Embryonic facial prominence (tissue), 1 donor: ENCODE data around the gene SCFD2.
"Not testable (repeated sequence)": the region's sequence is repeated elsewhere in the genome, so short reads cannot be mapped to it uniquely, and the experiment has no call there.

Experiments used
- DNase-seq: peaks from one replicate; pipeline ENCODE4 v3.0.0-alpha.2; 2016; ENCODE audit errors: extremely low spot score

The SCFD2 gene

DNA sequence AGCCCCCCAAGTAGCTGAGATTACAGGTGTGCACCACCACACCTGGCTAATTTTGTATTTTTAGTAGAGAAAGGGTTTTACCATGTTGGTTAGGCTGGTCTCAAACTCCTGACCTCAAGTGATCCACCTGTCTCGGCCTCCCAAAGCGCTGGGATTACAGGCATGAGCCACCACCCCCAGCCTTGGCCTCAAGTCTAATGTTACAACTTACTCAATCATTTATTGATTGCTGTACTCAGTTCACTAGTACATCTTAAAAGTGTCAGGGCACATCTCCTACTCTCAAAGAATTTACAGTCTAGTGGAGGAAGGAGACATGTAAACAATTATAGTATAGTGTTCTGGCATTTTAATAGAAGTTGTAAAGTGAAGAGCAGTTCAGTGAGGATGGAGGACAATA lies 19.5 kb downstream of the SCFD2 start:
- DNase-seq = not testable (repeated sequence)

DNA sequence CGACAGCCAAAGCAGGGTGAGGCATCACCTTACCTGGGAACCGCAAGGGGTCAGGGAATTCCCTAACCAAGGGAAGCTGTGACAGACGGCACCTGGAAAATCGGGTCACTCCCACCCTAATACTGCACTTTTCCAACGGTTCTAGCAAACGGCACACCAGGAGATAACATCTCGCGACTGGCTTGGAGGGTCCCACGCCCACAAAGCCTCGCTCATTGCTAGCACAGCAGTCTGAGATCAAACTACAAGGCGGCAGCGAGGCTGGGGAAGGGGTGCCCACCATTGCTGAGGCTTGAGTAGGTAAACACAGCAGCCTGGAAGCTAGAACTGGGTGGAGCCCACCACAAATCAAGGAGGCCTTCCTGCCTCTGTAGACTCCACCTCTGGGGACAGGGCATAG lies 25.7 kb downstream of the SCFD2 start:
- DNase-seq = not testable (repeated sequence)

DNA sequence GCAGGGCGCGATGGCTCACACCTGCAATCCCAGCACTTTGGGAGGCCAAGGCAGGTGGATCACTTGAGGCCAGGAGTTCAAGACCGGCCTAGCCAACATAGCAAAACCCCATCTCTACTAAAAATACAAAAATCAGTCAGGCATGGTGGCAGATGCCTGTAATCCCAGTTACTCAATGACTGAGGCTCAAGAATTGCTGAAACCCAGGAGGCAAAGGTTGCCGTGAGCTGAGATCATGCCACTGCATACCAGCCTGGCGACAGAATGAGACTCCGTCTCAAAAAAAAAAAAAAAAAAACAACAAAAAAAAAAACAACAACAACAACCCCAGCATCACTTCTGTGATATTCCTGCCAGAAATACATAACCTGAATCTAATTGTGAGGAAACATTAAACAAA lies 30.9 kb downstream of the SCFD2 start:
- DNase-seq = not testable (repeated sequence)

DNA sequence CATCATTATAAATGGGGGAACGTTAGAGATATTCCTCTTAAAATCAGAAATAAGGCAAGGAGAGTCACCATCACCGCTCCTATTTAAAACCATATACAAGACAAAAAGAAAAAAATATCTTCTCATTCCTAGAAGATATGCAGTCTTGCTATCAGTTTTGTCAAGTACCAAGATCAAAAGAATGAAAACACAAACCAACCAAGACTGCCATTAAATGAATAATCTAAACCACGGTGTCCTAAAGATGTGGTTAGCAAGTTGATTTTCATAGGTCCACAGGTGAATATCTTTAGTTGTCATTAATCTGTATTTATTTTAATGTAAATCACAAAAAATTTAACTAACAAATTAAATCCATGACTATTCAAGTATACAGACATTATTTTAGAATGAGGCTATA lies 39.3 kb downstream of the SCFD2 start:
- DNase-seq = no peak

DNA sequence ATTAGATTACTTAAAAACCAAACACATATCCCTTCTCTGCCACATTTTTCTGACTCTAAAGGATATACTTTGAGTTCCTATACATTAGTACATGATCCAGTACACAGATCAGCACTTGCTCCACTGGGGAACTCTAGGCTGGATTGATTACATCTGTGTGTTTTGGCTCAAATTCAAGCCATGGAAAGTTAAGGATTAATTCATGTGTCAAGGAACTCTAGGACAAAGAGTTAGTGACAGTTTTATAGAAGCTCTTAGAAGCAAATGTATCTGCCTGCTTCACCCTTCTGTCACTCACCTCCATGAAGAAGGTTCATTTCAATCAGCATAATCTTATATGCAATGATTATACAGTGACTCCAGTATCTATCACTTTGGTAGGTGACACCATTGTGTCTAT lies 43.2 kb downstream of the SCFD2 start:
- DNase-seq = no peak

DNA sequence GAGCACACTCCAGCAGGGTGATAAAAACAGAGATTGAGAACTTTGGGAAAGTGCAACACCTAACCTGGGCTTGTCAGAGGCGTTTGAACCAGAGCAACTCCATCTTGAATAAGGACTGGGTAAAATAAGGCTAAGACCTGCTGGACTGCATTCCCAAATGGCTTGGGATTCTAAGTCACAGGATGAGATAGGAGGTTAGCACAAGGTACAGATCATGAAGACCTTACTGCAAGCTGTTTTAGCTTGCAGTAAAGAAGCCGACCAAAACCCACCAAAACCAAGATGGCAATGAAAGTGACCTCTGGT lies 43.9 kb downstream of the SCFD2 start:
- DNase-seq = no peak

DNA sequence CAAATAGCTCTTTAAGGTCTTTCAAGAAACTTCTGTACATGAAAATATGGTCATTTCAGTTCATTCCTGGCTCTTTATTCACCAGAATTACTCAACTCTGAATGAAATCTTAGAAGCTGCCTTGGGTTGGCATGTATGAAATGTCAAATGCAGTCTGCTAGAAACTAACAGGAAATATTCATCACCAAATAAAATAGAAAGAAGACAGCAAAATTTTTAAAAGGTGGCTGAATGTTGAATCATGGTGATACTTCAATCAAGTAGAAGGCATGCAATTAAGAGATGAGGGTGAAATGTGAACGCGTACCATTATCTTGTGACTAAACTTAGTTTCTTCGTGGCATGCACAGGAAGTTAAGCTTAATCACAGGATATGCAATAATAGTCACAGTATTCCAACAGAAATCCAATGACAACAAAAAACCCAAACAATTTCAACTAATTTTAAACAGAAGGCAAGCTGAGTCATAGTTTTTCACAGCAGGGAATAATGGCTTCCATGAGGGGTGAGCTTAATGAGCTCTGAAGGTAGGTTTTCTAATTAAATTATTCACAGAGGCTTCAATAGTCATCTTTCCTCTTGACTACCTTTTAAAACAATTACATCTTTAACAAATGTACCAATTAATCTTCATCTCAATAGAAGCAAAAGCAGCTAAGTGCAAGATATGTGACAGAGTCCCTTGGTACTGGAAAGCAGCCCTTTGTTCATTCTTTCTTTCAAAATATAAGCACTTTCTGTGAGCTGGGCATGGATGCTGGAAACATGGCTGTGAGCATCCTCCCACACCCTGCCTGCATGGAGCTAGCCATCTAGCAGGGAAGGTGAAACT lies 44.5 kb downstream of the SCFD2 start:
- no peak for DNase-seq

DNA sequence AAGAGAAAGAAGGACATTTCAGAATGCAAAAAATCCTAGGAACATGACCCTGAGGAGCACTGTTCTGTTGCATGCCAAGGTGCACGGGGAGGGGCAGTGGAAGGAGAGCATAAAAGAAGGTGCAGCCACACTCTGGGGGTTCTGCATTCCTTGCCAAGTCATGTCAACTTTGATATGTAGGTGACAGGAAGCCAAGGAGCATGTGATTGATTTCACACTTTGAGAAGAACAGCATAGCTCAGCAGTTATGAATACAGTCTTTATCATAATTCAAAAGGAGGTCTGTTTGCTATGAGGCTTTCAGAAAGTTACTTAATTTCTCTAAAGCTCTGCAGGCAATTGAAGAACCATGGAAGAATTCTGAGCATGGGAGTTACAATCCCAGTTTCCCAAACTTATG lies 50.6 kb downstream of the SCFD2 start:
- DNase-seq = no peak

DNA sequence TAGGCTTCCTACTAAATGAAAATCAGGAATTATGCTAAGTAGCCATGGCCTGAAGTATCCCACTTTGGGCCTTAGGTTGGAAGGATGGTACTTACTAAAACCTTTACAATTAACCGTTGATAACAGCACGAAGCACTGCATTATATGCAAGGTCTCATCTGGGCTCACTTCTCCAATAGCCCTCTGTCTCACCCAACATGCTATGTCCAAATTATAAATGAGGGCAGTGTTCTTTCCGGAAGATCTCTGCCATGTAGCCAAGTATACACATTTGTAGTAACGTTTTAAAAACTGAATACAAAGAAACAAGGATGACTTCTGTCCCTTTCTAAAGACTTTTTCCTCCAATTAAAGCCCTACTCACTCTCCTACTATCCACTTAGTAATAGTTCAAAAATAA lies 51.6 kb downstream of the SCFD2 start:
- no peak for DNase-seq

DNA sequence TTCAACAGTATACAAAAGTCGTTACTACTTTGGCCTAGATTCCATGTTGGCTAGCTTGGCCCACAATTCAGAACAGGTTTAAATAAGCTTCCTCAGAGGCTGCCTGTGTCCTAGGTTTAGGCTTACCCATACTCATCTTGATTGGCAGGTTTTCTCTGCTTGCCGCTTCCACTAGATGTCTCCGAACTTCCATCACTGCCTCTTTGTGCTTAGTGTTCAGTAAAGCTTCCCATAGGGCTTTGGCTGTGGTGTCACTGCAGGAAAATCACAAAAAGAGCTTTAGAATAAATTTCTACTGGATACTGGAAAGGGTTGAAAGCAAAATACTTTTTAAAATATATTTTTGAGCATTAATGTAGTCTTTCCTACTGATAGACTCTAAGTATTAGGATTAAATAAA lies 52.4 kb downstream of the SCFD2 start:
- DNase-seq = peak; percentile 20

DNA sequence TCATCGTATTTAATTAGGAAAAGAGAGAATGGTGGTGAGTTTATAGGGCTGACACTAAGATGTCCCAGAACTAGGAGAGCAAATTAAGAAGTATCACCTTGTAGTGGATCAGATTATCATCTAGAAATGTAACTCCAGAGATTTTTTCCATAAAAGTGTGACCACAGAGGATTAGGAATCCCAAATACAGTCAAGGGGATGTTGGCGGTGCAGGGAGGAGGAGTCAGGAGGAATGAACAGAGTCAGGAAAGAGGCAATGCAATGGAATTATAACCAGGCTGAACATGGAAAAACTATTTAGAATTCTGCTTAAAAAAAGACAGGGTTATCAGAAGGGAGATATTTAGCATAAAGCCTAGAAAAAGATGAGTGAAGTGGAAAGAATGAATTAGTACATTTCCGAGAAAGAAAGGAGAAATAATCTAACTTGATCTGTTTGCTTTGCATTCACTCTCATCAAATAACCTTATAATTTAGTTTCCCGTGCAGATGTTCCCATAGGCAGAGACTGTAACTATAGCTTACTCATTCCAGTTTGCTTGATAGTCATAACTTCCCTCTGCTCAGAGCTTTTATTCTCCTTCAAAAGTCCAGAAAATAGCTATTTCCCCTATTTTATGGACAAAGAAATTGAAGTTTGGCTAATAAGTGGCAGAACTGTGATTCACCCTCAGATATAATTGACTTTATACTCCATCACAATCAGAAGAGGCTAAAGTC lies 56.4 kb downstream of the SCFD2 start:
- DNase-seq = no peak

DNA sequence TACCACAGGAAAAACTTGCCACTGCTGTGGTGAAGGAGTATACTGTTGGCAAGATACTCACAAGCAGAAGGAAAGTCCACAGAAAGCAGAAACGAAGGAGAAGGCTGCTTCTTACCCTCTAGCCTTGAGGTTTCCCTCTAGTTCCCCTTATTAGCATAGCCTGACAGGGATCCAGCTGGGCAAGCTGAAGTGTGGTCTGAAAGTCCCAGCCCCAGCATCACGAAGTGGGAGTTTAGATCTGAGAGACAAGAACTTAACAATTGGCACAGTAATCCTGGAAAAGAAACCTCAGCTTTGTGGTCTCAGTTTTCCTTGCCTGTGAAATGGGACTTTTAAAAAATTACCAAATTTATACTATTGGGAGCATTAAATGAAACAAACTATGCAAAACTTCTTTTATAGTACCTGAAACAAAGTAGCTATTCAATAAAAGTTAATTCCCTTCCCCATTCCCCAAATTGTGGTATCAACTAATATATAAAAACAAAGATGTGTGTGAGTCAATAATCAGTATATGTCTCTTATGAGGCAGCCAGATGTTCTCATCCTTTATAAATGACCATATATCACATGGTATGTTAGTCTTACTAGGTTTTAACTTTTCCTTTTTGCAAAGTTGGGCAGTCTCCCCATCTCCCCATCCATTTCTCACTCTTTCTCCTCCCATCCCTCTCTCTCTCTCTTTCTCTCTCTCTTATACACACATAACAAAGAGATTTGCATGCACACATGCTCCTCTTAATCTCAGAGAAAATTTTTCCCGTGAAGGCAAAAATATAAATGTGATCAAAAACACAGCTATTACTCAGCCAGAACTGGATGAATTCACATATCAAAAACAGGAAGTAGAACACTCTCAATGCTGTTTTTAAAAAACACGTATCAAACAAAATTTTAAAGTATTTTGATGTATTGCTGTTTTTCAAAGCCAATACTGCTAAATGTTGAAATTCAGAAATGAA lies 57.8 kb downstream of the SCFD2 start:
- no peak for DNase-seq

DNA sequence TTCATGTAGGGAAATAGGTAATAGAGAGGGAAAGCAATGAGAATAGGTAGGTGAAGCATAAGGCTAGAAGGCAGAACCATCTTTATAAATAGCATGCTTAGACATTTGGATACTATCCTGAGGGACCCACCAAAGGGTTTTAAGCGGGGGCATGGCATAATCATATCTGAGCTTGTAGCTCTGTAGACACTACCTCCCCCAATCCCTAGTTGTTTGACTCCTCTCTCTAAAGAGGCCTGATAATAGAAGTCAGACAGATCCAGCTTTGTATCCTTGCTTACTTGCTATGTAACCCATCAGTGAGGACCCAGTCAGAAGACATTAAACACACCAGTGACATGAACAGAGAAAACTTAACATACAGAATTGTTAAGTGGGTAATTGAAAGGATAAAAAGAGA lies 58.7 kb downstream of the SCFD2 start:
- DNase-seq = no peak

DNA sequence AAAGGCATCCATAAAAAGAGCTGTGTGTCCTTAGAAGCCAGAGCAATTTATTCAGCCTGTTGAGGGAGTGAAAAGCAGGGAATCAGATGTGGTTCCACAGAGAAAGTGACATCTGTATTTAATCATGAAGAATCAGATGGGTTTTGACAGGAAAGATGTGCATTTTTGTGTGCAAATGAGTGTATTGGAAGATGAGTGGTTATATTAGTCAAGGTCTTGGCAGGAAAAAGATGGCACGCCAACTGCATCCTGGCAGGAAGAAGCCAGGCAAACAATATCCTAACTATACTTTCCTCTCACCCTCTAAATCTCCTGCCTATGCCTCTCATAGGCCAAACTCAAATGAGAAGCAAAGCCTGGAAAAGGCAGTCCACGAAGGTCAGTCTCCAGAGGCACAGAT lies 59.1 kb downstream of the SCFD2 start:
- DNase-seq = peak; percentile 22

DNA sequence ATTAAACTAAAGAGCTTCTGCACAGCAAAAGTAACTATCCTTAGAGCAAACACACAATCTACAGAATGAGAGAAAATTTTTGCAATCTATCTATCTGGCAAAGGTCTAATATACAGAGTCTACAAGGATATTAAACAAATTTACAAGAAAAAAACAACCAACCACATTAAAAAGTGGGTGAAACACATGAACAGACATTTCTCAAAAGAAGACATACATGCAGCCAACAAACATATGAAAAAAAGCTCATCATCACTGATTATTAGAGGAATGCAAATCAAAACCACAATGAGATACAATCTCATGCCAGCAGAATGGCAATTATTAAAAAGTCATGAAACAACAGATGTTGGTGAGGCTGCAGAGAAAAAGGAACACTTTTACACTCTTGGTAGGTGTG lies 73.7 kb downstream of the SCFD2 start:
- DNase-seq = not testable (repeated sequence)

DNA sequence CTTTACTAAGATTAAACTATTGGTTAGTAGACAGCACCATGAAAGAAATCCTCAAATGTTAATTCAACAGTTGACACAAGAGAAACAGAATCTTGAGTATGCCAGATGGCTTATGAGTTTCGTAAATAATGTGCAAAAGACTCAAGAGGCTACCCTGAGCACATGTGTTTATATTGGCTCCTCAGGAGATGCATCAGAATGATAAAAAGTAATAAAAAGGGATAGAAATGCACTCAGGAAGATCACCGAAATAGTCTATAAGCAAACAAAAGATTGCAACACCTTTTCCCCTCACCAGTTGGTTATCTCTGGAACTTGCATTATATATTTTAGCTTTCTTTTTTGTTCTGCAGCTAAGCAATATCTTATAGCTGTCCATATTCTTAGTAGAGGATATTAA lies 84.4 kb downstream of the SCFD2 start:
- no peak for DNase-seq

DNA sequence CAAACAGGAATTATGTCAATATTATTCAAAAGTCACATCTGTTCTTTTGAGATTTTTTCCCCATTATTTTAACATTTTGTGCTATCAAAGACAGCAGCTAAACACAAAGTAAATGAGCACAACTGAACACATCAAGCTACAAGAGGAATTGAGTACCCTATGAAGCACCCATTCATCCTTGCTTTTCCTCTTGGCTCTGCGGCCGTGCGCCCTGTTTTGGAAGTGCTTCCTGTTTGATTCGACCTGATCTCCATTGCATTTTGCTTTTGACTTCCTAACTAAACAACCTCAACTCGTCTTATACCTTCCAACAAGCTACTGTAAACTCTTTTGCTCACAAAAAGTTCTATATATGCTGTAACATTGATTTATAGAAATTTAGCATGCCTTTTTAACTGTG lies 85.0 kb downstream of the SCFD2 start:
- DNase-seq = no peak

DNA sequence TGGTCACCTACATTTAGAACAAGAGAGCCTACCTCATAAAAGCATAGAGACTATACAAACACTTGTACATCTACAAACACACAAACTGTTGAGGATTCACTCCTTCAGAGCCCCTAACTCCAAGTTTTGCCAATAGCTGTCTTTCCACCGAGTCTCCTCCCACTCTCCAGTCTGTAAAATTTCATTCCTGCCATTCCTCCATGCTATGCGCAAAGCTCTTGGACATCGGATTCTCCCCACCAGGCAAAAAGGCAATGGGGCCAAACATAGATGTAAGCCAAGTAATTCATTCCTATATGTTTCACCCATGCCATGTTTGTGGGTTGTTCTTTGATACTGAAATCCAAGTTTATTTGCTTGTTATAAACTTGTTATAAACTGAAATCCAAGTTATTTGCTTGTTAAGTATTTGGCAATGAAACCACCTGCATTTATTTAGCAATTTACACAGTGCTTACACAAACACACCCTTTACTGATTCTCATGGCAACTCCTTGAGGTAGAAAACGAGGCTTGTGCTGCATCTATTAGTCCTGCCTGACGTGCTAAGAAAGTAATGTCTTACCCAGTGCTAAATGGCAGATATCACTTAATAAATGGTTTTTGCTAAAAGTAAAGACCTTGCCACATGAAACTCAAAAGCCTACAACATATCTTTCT lies 91.1 kb downstream of the SCFD2 start:
- DNase-seq = no peak

DNA sequence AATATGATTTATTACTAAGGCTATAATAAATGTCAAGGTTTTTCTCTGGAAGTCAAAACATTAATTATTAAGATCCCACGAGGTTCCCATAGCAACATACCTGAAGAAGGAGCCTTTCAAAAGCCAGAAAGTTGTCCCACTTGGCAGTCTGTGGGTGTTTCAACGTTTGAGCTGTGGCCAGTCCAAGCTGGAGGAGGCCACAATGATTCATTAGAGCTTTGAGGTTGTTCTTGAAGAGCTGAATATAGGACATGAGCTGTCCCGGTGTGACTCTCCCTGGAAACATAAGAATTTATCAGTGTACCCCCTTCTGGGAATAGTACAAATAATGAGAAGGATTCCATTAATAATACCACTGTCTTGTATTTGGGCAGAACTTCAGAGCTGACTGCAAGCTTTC lies 92.1 kb downstream of the SCFD2 start:
- DNase-seq = no peak

DNA sequence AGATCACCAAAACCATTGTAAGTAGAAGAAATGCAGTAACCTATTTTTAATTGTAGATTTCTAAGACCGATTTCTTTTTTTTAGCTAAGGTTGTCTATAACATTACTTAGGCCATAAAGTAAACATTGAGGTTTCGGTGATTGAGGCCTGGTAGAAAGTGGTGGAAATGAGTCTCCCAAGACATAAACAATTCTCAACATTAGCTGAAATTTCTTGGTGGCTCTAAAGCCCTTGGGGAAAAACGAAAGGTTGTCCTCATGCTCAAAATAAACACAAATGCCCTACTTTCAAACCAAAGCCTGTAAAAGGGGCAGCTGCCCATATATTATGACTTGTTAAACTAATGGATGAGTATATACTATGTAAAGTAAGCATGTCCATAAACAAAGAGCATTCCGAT lies 98.8 kb downstream of the SCFD2 start:
- no peak for DNase-seq

DNA sequence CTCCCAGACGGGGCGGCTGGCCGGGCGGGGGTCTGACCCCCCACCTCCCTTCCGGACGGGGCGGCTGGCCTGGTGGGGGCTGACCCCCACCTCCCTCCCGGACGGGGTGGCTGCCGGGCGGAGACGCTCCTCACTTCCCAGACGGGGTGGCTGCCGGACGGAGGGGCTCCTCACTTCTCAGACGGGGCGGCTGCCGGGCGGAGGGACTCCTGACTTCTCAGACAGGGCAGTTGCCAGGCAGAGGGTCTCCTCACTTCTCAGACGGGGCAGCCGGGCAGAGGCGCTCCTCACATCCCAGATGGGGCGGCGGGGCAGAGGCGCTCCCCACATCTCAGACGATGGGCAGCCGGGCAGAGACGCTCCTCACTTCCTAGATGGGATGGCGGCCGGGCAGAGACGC lies 109.9 kb downstream of the SCFD2 start:
- DNase-seq = not testable (repeated sequence)

DNA sequence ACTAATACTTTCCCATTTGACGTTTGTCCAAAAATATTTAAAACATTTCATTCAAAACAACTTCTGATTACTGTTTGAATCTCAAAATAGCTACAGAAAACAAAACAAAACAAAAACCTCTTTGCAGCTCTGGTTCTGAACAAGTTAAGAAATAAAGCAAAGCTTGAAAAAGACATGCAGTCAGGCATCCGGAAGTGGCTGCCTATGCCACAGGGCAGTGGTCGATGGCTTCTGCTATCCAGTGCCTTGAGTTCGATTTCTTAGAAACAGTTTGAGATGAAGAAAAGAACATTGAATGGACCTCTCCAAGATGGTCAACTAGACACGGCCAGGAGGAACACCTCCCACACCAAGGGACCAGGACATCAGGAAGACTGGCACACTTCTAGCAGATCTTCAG lies 125.3 kb downstream of the SCFD2 start:
- DNase-seq = no peak
